HEK293 (cell line): Measurements from ENCODE around the gene TAX1BP1.

ENCODE experiments used
- CTCF ChIA-PET: fragments of 350-600 bp; formaldehyde crosslinking; extraction: SDS; loops from one replicate; lab custom pipeline; 2021; ENCODE audit warnings: antibody characterized with exemption; lab: Yijun Ruan, JAX
- POLR2A ChIA-PET: fragments of 300-600 bp; formaldehyde crosslinking; extraction: SDS; loops from one replicate; lab custom pipeline; 2020; ENCODE audit warnings: antibody characterized with exemption, inconsistent platforms; lab: Yijun Ruan, JAX
- H3K27ac ChIP-seq: fragments of 200-500 bp; sonication (Bioruptor generic); 2 replicates; pipeline ENCODE4 v1.5.1; 2014; ENCODE audit warnings: low read depth, low read length, control low read depth, inconsistent platforms; ENCODE audit errors: extremely low read depth
- H3K36me3 ChIP-seq, 2 experiments: fragments of 200-500 bp in 1 of 2; sonication (Bioruptor generic) in 1 of 2; 1 replicate in 1 of 2; 2 replicates in 1 of 2; pipeline ENCODE4 v1.5.1; 2014 to 2017; ENCODE audit warnings: inconsistent platforms in 2 of 2, low read length in 2 of 2; ENCODE audit not compliant: control insufficient read depth in 2 of 2, insufficient read depth in 1 of 2
- H3K4me1 ChIP-seq: fragments of 200-500 bp; sonication (Bioruptor generic); 2 replicates; pipeline ENCODE4 v1.5.1; 2014; ENCODE audit warnings: mild to moderate bottlenecking, low read length, inconsistent platforms; ENCODE audit not compliant: control insufficient read depth, insufficient read depth
- H3K4me3 ChIP-seq: 2 replicates; pipeline ENCODE4 v1.5.1; 2011; ENCODE audit warnings: low read depth, mild to moderate bottlenecking, control low read depth, low read length, moderate library complexity
- H3K9me3 ChIP-seq: fragments of 200-500 bp; sonication (Bioruptor generic); 2 replicates; pipeline ENCODE4 v1.5.1; 2014; ENCODE audit warnings: low read depth, low read length, inconsistent platforms; ENCODE audit not compliant: control insufficient read depth, insufficient read depth
- GLIS1 ChIP-seq: fragments of 450-650 bp; formaldehyde crosslinking; IDR thresholded peaks from 2 replicates; pipeline ENCODE4 v1.5.1; 2016; ENCODE audit warnings: missing biosample characterization, missing genetic modification characterization
- IKZF3 ChIP-seq: fragments of 450-650 bp; IDR thresholded peaks from 2 replicates; pipeline ENCODE4 v1.5.0; 2018; ENCODE audit warnings: missing biosample characterization, mild to moderate bottlenecking, missing genetic modification characterization, moderate library complexity
- KLF8 ChIP-seq: fragments of 450-650 bp; formaldehyde crosslinking; IDR thresholded peaks from 2 replicates; pipeline ENCODE4 v1.5.1; 2016; ENCODE audit warnings: missing biosample characterization, missing genetic modification characterization
- MYNN ChIP-seq: fragments of 450-650 bp; formaldehyde crosslinking; IDR thresholded peaks from 2 replicates; pipeline ENCODE4 v1.5.1; 2016; ENCODE audit warnings: missing biosample characterization, missing genetic modification characterization, borderline replicate concordance
- PRDM1 ChIP-seq: fragments of 450-650 bp; formaldehyde crosslinking; IDR thresholded peaks from 2 replicates; pipeline ENCODE4; 2016; ENCODE audit warnings: missing biosample characterization, missing genetic modification characterization
- SALL2 ChIP-seq: fragments of 450-650 bp; formaldehyde crosslinking; IDR thresholded peaks from 2 replicates; pipeline ENCODE4 v1.5.0; 2017; ENCODE audit warnings: missing biosample characterization, mild to moderate bottlenecking, missing genetic modification characterization, borderline replicate concordance
- SCRT2 ChIP-seq: fragments of 450-650 bp; formaldehyde crosslinking; IDR thresholded peaks from 2 replicates; pipeline ENCODE4 v1.5.1; 2016; ENCODE audit warnings: missing biosample characterization, missing genetic modification characterization
- ZBTB48 ChIP-seq: fragments of 450-650 bp; formaldehyde crosslinking; IDR thresholded peaks from 2 replicates; pipeline ENCODE4 v1.5.1; 2016; ENCODE audit warnings: missing biosample characterization, missing genetic modification characterization
- ZFP69B ChIP-seq: fragments of 450-650 bp; formaldehyde crosslinking; IDR thresholded peaks from 2 replicates; pipeline ENCODE4 v1.5.1; 2016; ENCODE audit warnings: missing biosample characterization, missing genetic modification characterization
- ZNF114 ChIP-seq: fragments of 450-650 bp; formaldehyde crosslinking; IDR thresholded peaks from 2 replicates; pipeline ENCODE4 v1.5.0; 2017; ENCODE audit warnings: missing biosample characterization, missing genetic modification characterization
- ZNF133 ChIP-seq: fragments of 450-650 bp; formaldehyde crosslinking; IDR thresholded peaks from 2 replicates; pipeline ENCODE4 v1.5.1; 2016; ENCODE audit warnings: missing biosample characterization, missing genetic modification characterization
- ZNF146 ChIP-seq: fragments of 450-650 bp; formaldehyde crosslinking; IDR thresholded peaks from 2 replicates; pipeline ENCODE4 v1.5.1; 2016; ENCODE audit warnings: missing biosample characterization, missing genetic modification characterization
- ZNF155 ChIP-seq: fragments of 450-650 bp; formaldehyde crosslinking; IDR thresholded peaks from 2 replicates; pipeline ENCODE4 v1.5.1; 2016; ENCODE audit warnings: missing biosample characterization, missing genetic modification characterization
- ZNF175 ChIP-seq: fragments of 450-650 bp; formaldehyde crosslinking; IDR thresholded peaks from 2 replicates; pipeline ENCODE4 v1.5.1; 2016; ENCODE audit warnings: missing biosample characterization, missing genetic modification characterization
- ZNF292 ChIP-seq: fragments of 450-650 bp; formaldehyde crosslinking; IDR thresholded peaks from 2 replicates; pipeline ENCODE4 v1.5.1; 2016; ENCODE audit warnings: low read depth, missing biosample characterization, missing genetic modification characterization, borderline replicate concordance
- ZNF366 ChIP-seq: fragments of 450-650 bp; formaldehyde crosslinking; conservative IDR thresholded peaks from 2 replicates; pipeline ENCODE4 v1.5.1; 2016; ENCODE audit warnings: missing biosample characterization, missing genetic modification characterization
- ZNF514 ChIP-seq: fragments of 450-650 bp; formaldehyde crosslinking; IDR thresholded peaks from 2 replicates; pipeline ENCODE4 v1.5.1; 2016; ENCODE audit warnings: missing biosample characterization, missing genetic modification characterization
- ZNF549 ChIP-seq: fragments of 450-650 bp; IDR thresholded peaks from 2 replicates; pipeline ENCODE4 v1.5.1; 2018; ENCODE audit warnings: missing biosample characterization, missing genetic modification characterization, mild to moderate bottlenecking, inconsistent platforms, moderate library complexity
- ZNF561 ChIP-seq: fragments of 450-650 bp; IDR thresholded peaks from 2 replicates; pipeline ENCODE4 v1.5.1; 2018; ENCODE audit warnings: missing biosample characterization, missing genetic modification characterization, borderline replicate concordance
- ZNF585B ChIP-seq: fragments of 450-650 bp; formaldehyde crosslinking; IDR thresholded peaks from 2 replicates; pipeline ENCODE4 v1.5.1; 2016; ENCODE audit warnings: missing biosample characterization, missing genetic modification characterization
- ZNF654 ChIP-seq: fragments of 450-650 bp; formaldehyde crosslinking; IDR thresholded peaks from 2 replicates; pipeline ENCODE4 v1.5.1; 2016; ENCODE audit warnings: low read depth, missing biosample characterization, missing genetic modification characterization
- ZNF670 ChIP-seq: fragments of 450-650 bp; formaldehyde crosslinking; IDR thresholded peaks from 2 replicates; pipeline ENCODE4 v1.5.1; 2016; ENCODE audit warnings: missing biosample characterization, missing genetic modification characterization, low read depth
- ZXDB ChIP-seq: fragments of 450-650 bp; formaldehyde crosslinking; IDR thresholded peaks from 2 replicates; pipeline ENCODE4 v1.5.1; 2016; ENCODE audit warnings: missing biosample characterization, missing genetic modification characterization
- TF ChIP-seq, protein P1 (sequence below): fragments of 450-650 bp; formaldehyde crosslinking; IDR thresholded peaks from 2 replicates; pipeline ENCODE4 v1.5.1; 2016; ENCODE audit warnings: missing biosample characterization, missing genetic modification characterization
- TF ChIP-seq, protein P2 (sequence below): fragments of 450-650 bp; formaldehyde crosslinking; IDR thresholded peaks from 2 replicates; pipeline ENCODE4 v1.5.1; 2016; ENCODE audit warnings: missing biosample characterization, missing genetic modification characterization
- TF ChIP-seq, protein P3 (sequence below): fragments of 450-650 bp; formaldehyde crosslinking; IDR thresholded peaks from 2 replicates; pipeline ENCODE4 v1.5.1; 2017; ENCODE audit warnings: missing biosample characterization, missing genetic modification characterization
- TF ChIP-seq, protein P4 (sequence below): fragments of 450-650 bp; formaldehyde crosslinking; IDR thresholded peaks from 2 replicates; pipeline ENCODE4 v1.5.1; 2016; ENCODE audit warnings: missing biosample characterization, missing genetic modification characterization
- TF ChIP-seq, protein P5 (sequence below): fragments of 450-650 bp; formaldehyde crosslinking; IDR thresholded peaks from 2 replicates; pipeline ENCODE4 v1.5.1; 2016; ENCODE audit warnings: missing biosample characterization, missing genetic modification characterization

The TAX1BP1 gene

DNA sequence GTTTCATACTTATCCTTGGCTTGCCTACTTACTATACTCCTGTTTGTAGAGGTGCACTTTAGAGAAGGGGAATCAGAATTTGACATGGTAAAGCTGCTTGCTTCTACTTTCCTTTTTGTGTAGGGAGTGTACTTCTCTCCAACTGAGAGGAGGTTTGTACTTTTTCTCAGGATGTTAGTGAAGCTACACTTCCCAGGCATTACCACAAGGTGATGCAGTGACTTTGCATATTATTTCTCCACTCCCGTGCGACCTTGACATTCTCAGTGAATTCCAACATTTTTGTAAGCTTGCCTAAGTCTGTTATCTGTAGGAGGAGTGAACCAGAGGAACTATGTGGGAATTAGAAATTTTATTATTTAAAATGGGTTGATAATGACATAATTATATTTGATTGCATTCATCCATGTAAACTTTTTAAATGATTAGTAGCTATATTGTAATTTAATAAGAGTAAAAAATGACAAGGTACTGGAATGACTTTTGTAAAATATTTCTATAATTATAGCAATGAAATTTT lies 5.2 kb downstream of the TAX1BP1 start (continued):
- no peak for TF ChIP-seq SCRT2 (tag by site-specific recombination)
- peak; percentile 78 for TF ChIP-seq ZNF654
- no peak for TF ChIP-seq GLIS1
- TF ChIP-seq PRDM1 (tag by site-specific recombination) = peak; percentile 90
- TF ChIP-seq ZFP69B (tag by site-specific recombination) = no peak
- no peak for TF ChIP-seq ZNF585B (tag by site-specific recombination)
- TF ChIP-seq, protein P1, sequence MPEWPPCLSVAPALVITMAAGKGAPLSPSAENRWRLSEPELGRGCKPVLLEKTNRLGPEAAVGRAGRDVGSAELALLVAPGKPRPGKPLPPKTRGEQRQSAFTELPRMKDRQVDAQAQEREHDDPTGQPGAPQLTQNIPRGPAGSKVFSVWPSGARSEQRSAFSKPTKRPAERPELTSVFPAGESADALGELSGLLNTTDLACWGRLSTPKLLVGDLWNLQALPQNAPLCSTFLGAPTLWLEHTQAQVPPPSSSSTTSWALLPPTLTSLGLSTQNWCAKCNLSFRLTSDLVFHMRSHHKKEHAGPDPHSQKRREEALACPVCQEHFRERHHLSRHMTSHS (tag by site-specific recombination) = no peak
- TF ChIP-seq ZNF549 = no peak
- TF ChIP-seq, protein P2, sequence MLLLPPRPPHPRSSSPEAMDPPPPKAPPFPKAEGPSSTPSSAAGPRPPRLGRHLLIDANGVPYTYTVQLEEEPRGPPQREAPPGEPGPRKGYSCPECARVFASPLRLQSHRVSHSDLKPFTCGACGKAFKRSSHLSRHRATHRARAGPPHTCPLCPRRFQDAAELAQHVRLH (tag by site-specific recombination) = no peak
- peak; percentile 45; the same call in 1 of the 2 replicates for TF ChIP-seq ZNF366 (tag by site-specific recombination)
- peak; percentile 34; the same call in 1 of the 2 replicates for TF ChIP-seq IKZF3
- TF ChIP-seq ZBTB48 (tag by site-specific recombination) = no peak; the same call in 1 of the 2 replicates

DNA sequence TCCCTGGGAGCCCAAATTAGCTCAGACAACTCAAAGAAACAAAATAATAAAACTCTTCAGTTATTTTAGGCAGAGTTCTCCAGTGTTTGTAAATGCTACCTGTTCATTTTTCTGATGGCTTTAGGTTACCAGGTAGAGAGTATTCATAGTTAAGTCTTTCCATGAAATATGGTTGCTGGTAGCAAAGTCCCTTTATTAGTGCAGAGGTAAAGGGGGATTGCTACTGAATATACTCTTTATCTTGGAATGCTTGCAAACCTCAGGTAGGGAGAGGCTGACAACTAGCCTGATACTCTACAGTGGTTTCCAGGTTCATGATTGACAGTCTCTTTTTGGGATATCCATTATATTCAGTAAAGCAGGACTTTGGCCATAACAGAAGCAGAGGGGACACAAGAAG lies 6.5 kb downstream of the TAX1BP1 start:
- ChIA-PET CTCF (interaction anchor here (0.6 to 3.3 kb wide), 7 partner anchors 15 to 351 kb away, joined by 3 to 16 read pairs (median 4); no protein-coding TSS in a partner anchor), POLR2A (interaction anchor here (1.4 kb wide), 1 partner anchor 36 kb away, joined by 4 read pairs; no protein-coding TSS in a partner anchor)
- H3K4me3 ChIP-seq = no peak overlapping the region
- H3K4me1 ChIP-seq = peaks cover 9% of the 10 kb centered on the region
- H3K27ac ChIP-seq = no peak overlapping the region
- H3K36me3 ChIP-seq = peaks cover 24 to 30% of the 10 kb centered on the region in 2 experiments
- H3K9me3 ChIP-seq = no peaks in the 10 kb centered on the region
- TF ChIP-seq, protein P3, sequence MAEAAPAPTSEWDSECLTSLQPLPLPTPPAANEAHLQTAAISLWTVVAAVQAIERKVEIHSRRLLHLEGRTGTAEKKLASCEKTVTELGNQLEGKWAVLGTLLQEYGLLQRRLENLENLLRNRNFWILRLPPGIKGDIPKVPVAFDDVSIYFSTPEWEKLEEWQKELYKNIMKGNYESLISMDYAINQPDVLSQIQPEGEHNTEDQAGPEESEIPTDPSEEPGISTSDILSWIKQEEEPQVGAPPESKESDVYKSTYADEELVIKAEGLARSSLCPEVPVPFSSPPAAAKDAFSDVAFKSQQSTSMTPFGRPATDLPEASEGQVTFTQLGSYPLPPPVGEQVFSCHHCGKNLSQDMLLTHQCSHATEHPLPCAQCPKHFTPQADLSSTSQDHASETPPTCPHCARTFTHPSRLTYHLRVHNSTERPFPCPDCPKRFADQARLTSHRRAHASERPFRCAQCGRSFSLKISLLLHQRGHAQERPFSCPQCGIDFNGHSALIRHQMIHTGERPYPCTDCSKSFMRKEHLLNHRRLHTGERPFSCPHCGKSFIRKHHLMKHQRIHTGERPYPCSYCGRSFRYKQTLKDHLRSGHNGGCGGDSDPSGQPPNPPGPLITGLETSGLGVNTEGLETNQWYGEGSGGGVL (tag by site-specific recombination) = no peak
- TF ChIP-seq, protein P4, sequence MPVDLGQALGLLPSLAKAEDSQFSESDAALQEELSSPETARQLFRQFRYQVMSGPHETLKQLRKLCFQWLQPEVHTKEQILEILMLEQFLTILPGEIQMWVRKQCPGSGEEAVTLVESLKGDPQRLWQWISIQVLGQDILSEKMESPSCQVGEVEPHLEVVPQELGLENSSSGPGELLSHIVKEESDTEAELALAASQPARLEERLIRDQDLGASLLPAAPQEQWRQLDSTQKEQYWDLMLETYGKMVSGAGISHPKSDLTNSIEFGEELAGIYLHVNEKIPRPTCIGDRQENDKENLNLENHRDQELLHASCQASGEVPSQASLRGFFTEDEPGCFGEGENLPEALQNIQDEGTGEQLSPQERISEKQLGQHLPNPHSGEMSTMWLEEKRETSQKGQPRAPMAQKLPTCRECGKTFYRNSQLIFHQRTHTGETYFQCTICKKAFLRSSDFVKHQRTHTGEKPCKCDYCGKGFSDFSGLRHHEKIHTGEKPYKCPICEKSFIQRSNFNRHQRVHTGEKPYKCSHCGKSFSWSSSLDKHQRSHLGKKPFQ (tag by site-specific recombination) = no peak
- TF ChIP-seq ZNF292 (tag by site-specific recombination) = no peak
- TF ChIP-seq ZNF155 (tag by site-specific recombination) = no peak
- no peak for TF ChIP-seq ZNF114 (tag by site-specific recombination)
- no peak for TF ChIP-seq ZNF146
- TF ChIP-seq SALL2 (tag by site-specific recombination) = no peak
- no peak for TF ChIP-seq KLF8 (tag by site-specific recombination)
- TF ChIP-seq, protein P5, sequence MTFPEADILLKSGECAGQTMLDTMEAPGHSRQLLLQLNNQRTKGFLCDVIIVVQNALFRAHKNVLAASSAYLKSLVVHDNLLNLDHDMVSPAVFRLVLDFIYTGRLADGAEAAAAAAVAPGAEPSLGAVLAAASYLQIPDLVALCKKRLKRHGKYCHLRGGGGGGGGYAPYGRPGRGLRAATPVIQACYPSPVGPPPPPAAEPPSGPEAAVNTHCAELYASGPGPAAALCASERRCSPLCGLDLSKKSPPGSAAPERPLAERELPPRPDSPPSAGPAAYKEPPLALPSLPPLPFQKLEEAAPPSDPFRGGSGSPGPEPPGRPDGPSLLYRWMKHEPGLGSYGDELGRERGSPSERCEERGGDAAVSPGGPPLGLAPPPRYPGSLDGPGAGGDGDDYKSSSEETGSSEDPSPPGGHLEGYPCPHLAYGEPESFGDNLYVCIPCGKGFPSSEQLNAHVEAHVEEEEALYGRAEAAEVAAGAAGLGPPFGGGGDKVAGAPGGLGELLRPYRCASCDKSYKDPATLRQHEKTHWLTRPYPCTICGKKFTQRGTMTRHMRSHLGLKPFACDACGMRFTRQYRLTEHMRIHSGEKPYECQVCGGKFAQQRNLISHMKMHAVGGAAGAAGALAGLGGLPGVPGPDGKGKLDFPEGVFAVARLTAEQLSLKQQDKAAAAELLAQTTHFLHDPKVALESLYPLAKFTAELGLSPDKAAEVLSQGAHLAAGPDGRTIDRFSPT (tag by site-specific recombination) = no peak
- no peak for TF ChIP-seq ZXDB (tag by site-specific recombination)
- no peak for TF ChIP-seq ZNF514 (tag by site-specific recombination)
- no peak for TF ChIP-seq ZNF561
- TF ChIP-seq ZNF670 (tag by site-specific recombination) = no peak
- no peak for TF ChIP-seq MYNN (tag by site-specific recombination)
- TF ChIP-seq ZNF175 (tag by site-specific recombination) = no peak
- no peak for TF ChIP-seq ZNF133
